ENCODE results near the gene SLC35E1. TPM values are rescaled to one million over a fixed set of nuclear protein-coding genes. Genes with fewer than 3 reads are reported as not detected.

The SLC35E1 gene
- total and polyA plus RNA-seq, 2 of the 4 experiments (the other 2 are of a cell fraction), result 22.6 to 38.0 TPM

DNA sequence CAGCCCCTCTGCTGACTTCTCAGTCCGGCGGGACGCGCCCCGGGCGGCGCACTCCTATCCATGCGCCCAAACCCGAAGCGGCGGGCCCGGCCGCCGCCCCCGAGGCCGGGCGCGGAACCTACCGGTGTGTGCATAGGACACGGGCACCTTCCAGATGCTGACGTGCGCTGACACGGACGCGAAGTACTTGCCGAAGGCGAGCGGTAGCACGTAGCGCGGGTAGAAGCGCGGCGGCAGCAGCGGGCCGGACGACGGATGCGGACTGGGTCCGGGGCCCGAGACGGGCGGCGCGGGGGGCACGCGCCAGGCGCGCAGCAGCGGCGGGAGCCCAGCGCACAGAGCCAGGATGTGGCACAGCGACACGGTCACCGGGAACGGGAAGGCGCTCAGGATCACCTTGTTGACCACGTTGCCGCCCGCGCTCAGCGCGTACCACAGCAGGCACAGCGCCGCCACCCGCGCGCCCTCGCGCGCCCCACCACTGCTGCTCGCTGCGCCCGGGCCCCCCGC, 338 bp downstream of the SLC35E1 start:
- ChIA-PET CTCF (no interaction called here), POLR2A (ENCODE audit: unreplicated experiment) (no interaction called here)
- Histone ChIP-seq H3K36me3 (ENCODE audit: control insufficient read depth, insufficient read depth, low read length) (peaks cover 31% of the 10 kb centered on the region), H3K4ac (ENCODE audit: low read depth, low read length) (peak overlapping the region; percentile 83), H4K20me1 (ENCODE audit: insufficient read depth, low read length) (peaks cover 39% of the 10 kb centered on the region), H2AFZ (replicated peaks; ENCODE audit: low read length, poor library complexity) (peak overlapping the region; percentile 98), H3K23ac (ENCODE audit: low read depth, low read length) (peak overlapping the region; percentile 89), H4K91ac (ENCODE audit: insufficient read depth, low read depth, low read length) (peak overlapping the region; percentile 71; the same call in 1 of the 2 replicates), H2BK120ac (ENCODE audit: low read depth, low read length) (no peak overlapping the region), H3K9me1 (ENCODE audit: insufficient read depth, low read length) (peaks cover 23% of the 10 kb centered on the region), H2BK5ac (ENCODE audit: low read depth, low read length, poor library complexity, severe bottlenecking) (peak overlapping the region; percentile 59), H3K9ac (ENCODE audit: low read depth, low read length) (peak overlapping the region; percentile 59), H3K4me1 (ENCODE audit: control insufficient read depth, insufficient read depth, low read length) (peaks cover 13% of the 10 kb centered on the region), H3K4me2 (ENCODE audit: low read depth, low read length) (peak overlapping the region; percentile 94), H3K9me3 (ENCODE audit: control insufficient read depth, insufficient read depth, low read length) (no peaks in the 10 kb centered on the region), H2AK5ac (ENCODE audit: low read depth, low read length) (peak overlapping the region; percentile 94), H4K5ac (ENCODE audit: low read depth, low read length) (peak overlapping the region; percentile 6), H3K18ac (ENCODE audit: low read depth, low read length) (no peak overlapping the region), H3K27ac (ENCODE audit: insufficient read depth, low read length) (peak overlapping the region; percentile 35), H4K8ac (ENCODE audit: low read depth in 2 of 2, low read length in 2 of 2) (peak overlapping the region; percentile 5 to 74; a peak in 3 of 4 replicates), H2AK9ac (replicated peaks; ENCODE audit: low read depth, low read length, poor library complexity) (peak overlapping the region; percentile 99), H2BK15ac (ENCODE audit: low read depth, low read length) (no peak overlapping the region), H3K4me3 (ENCODE audit: insufficient read depth, low read depth, low read length) (peak overlapping the region; percentile 78), H3K56ac (ENCODE audit: extremely low read depth, insufficient read depth, low read length) (peak overlapping the region; percentile 30; the same call in 1 of the 2 replicates), H3K27me3 (ENCODE audit: control insufficient read depth, insufficient read depth, low read length) (no peaks in the 10 kb centered on the region), H3K14ac (replicated peaks; ENCODE audit: low read depth, low read length) (peak overlapping the region; percentile 72), H3K79me1 (ENCODE audit: low read depth in 1 of 2, low read length in 2 of 2) (peaks cover 35 to 91% of the 10 kb centered on the region in 2 experiments), H2BK20ac (ENCODE audit: low read depth, low read length) (no peak overlapping the region)
- peak; percentile 20 for DNase-seq
- dilution Hi-C loops (cut with HindIII; ENCODE audit: low sequenced_read_pairs, unreplicated experiment), result no loop called here
- TF ChIP-seq ELK1 (IDR thresholded peaks at IDR 0.05; ENCODE audit: borderline replicate concordance, low read depth, low read length) (no peak), RFX5 (IDR thresholded peaks at IDR 0.05; ENCODE audit: low read depth, low read length) (no peak), RCOR1 (IDR thresholded peaks at IDR 0.05; ENCODE audit: insufficient replicate concordance, low read length) (no peak), POLR2A (IDR thresholded peaks at IDR 0.05; ENCODE audit: low read depth, low read length) (no peak), NFE2L2 (IDR thresholded peaks at IDR 0.05; ENCODE audit: low read depth, low read length) (no peak), MAFK (IDR thresholded peaks at IDR 0.05; ENCODE audit: low read depth, low read length) (no peak), SMC3 (IDR thresholded peaks at IDR 0.05; ENCODE audit: low read depth, low read length) (no peak), MXI1 (IDR thresholded peaks at IDR 0.05; ENCODE audit: borderline replicate concordance, low read depth, low read length) (no peak; the same call in 1 of the 2 replicates), USF2 (IDR thresholded peaks at IDR 0.05; ENCODE audit: low read depth, low read length) (no peak), FOS (IDR thresholded peaks at IDR 0.05; ENCODE audit: low read depth, low read length) (no peak), CEBPB (IDR thresholded peaks at IDR 0.05; ENCODE audit: low read depth, low read length) (no peak), RAD21 (IDR thresholded peaks at IDR 0.05; ENCODE audit: low read length) (no peak), MAZ (IDR thresholded peaks at IDR 0.05; ENCODE audit: borderline replicate concordance, low read depth, low read length) (no peak), CHD1 (IDR thresholded peaks at IDR 0.05; ENCODE audit: low read depth, low read length) (no peak), BHLHE40 (IDR thresholded peaks at IDR 0.05; ENCODE audit: low read depth, low read length) (no peak)
- TF ChIP-seq, protein P1, sequence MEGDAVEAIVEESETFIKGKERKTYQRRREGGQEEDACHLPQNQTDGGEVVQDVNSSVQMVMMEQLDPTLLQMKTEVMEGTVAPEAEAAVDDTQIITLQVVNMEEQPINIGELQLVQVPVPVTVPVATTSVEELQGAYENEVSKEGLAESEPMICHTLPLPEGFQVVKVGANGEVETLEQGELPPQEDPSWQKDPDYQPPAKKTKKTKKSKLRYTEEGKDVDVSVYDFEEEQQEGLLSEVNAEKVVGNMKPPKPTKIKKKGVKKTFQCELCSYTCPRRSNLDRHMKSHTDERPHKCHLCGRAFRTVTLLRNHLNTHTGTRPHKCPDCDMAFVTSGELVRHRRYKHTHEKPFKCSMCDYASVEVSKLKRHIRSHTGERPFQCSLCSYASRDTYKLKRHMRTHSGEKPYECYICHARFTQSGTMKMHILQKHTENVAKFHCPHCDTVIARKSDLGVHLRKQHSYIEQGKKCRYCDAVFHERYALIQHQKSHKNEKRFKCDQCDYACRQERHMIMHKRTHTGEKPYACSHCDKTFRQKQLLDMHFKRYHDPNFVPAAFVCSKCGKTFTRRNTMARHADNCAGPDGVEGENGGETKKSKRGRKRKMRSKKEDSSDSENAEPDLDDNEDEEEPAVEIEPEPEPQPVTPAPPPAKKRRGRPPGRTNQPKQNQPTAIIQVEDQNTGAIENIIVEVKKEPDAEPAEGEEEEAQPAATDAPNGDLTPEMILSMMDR (conservative IDR thresholded peaks at IDR 0.05; ENCODE audit: low read depth, low read length), result no peak
- ATAC-seq (ENCODE audit: low read depth), result peak; percentile 27
- BruUV-seq (replicated peaks), result no TSS peak
- intact Hi-C loops (cut with micrococcal nuclease), result loop anchor here (5.0 kb wide), 1 partner anchor 55 kb away; the partner anchor contains the start of gene MED26
- WGBS, 2 experiments (ENCODE audit: extremely low coverage in 2 of 2, insufficient read length in 1 of 2), result 1% methylated on average over 59 of the region's 75 CpGs; no CpG with 5 or more reads in 1 of the 2 experiments
- in situ Hi-C loops (cut with MboI; ENCODE audit: low sequenced_read_pairs), result no loop called here

Measured in IMR-90 (cell line).